RCC 7860 (cell line): Measurements from ENCODE around the gene ZNF592.

Experiments used
- DNase-seq: peaks from one replicate; pipeline ENCODE4 v3.0.0-alpha.2; 2015; ENCODE audit warnings: low spot score
- FAIRE-seq: peaks from 2 replicates; lab custom pipeline; 2012; peaks lifted over from hg19 to GRCh38; lab: Jason Lieb, UNC

Gene ZNF592

GRCh38 chr15:84748274-84749110 is at the start of gene ZNF592:
Gene ZNF592 (plus strand): TSS chr15:84748592. CDS start chr15:84782676, 34,084 bp downstream.
- FAIRE-seq (no peak), DNase-seq (peak; percentile 68)

- FAIRE-seq: no peak
- no peak for DNase-seq
Observed at GRCh38 chr15:84699538-84700191, 48.7 kb upstream of the ZNF592 start.

GRCh38 chr15:84702961-84703482 is 45.4 kb upstream of the ZNF592 start:
- FAIRE-seq: no peak
- no peak for DNase-seq

- no peak for DNase-seq
- no peak for FAIRE-seq
Observed at GRCh38 chr15:84703808-84704207, 44.6 kb upstream of the ZNF592 start.

- DNase-seq (no peak), FAIRE-seq (no peak)
Observed at GRCh38 chr15:84714372-84714771, 34.0 kb upstream of the ZNF592 start.

- DNase-seq: no peak
- no peak for FAIRE-seq
Observed at GRCh38 chr15:84714821-84715220, 33.6 kb upstream of the ZNF592 start.

- DNase-seq: no peak
Observed at GRCh38 chr15:84715441-84716035, 32.9 kb upstream of the ZNF592 start.

GRCh38 chr15:84716036-84716732 is 32.2 kb upstream of the ZNF592 start, which contains the start of gene SEC11A:
Gene SEC11A (minus strand): TSS chr15:84716139. CDS start chr15:84716075, 64 bp downstream.
- FAIRE-seq: peak; percentile 60
- peak; percentile 86 for DNase-seq

More at GRCh38 chr15:84715441-84716035, 32.9 kb upstream of the ZNF592 start:
- no peak for FAIRE-seq

- DNase-seq (no peak), FAIRE-seq (no peak)
Observed at GRCh38 chr15:84721371-84721770, 27.0 kb upstream of the ZNF592 start.

- DNase-seq: no peak
- no peak for FAIRE-seq
Observed at GRCh38 chr15:84722628-84723027, 25.8 kb upstream of the ZNF592 start.

- DNase-seq: no peak
- FAIRE-seq: no peak
Observed at GRCh38 chr15:84725001-84725491, 23.3 kb upstream of the ZNF592 start.

- DNase-seq (no peak), FAIRE-seq (no peak)
Observed at GRCh38 chr15:84727429-84727828, 21.0 kb upstream of the ZNF592 start.

- DNase-seq: no peak
- FAIRE-seq: peak; percentile 57
Observed at GRCh38 chr15:84731774-84732173, 16.6 kb upstream of the ZNF592 start.

- DNase-seq (peak; percentile 95), FAIRE-seq (peak; percentile 86)
Observed at GRCh38 chr15:84734794-84735479, 13.5 kb upstream of the ZNF592 start.

- DNase-seq: peak; percentile 80
- peak; percentile 56 for FAIRE-seq
Observed at GRCh38 chr15:84735480-84736061, 12.8 kb upstream of the ZNF592 start.

- no peak for FAIRE-seq
- DNase-seq: no peak
Observed at GRCh38 chr15:84736375-84736774, 12.0 kb upstream of the ZNF592 start.

- DNase-seq: no peak
- no peak for FAIRE-seq
Observed at GRCh38 chr15:84737005-84737404, 11.4 kb upstream of the ZNF592 start.

- DNase-seq (no peak), FAIRE-seq (no peak)
Observed at GRCh38 chr15:84740691-84741090, 7.7 kb upstream of the ZNF592 start.

- no peak for FAIRE-seq
- DNase-seq: no peak
Observed at GRCh38 chr15:84741121-84741520, 7.3 kb upstream of the ZNF592 start.
